Peyer's patch (tissue), 4 donors: ENCODE results near the gene CA10. TPM values are rescaled to one million over a fixed set of nuclear protein-coding genes. Genes with fewer than 3 reads are reported as not detected.

ENCODE experiments used
- DNase-seq, 3 donors: peaks; one replicate each; pipeline ENCODE4 v3.0.0-alpha.2; 2017 to 2019
- H3K27ac ChIP-seq, 4 donors: fragments of 200-600 bp; sonication (generic); one replicate each; pipeline ENCODE4 v1.5.1; 2016 to 2019
- H3K27me3 ChIP-seq, 2 donors: fragments of 200-600 bp; sonication (generic); one replicate each; pipeline ENCODE4 v1.5.1; 2019
- H3K36me3 ChIP-seq, 3 donors: fragments of 200-600 bp; sonication (generic); one replicate each; pipeline ENCODE4 v1.5.1; 2016 to 2019
- H3K4me1 ChIP-seq, 4 donors: fragments of 200-600 bp; sonication (generic); one replicate each; pipeline ENCODE4 v1.5.1; 2016 to 2019
- H3K4me3 ChIP-seq, 4 donors: fragments of 200-600 bp; sonication (generic); 1 replicate in 3 of 4; 2 replicates in 1 of 4; pipeline ENCODE4 v1.5.1; 2016 to 2019; ENCODE audit warnings: mild to moderate bottlenecking in 1 of 4
- H3K9me3 ChIP-seq, 4 donors: fragments of 200-600 bp; sonication (generic); one replicate each; pipeline ENCODE4 v1.5.1; 2016 to 2019; ENCODE audit warnings: mild to moderate bottlenecking in 1 of 4
- POLR2A ChIP-seq, 2 donors: fragments of 450-650 bp; IDR thresholded peaks; one replicate each; pipeline ENCODE4 v1.5.1; 2017; ENCODE audit warnings: antibody characterized with exemption in 2 of 2, mild to moderate bottlenecking in 2 of 2, moderate library complexity in 2 of 2
- total RNA-seq, 4 donors: library from RNA; depleted of rRNA; stranded (reverse); fragments of >200 nt; gene quantifications; one replicate each; pipeline ENCODE4 v1.1.0, GENCODE V29; 2016
- TF ChIP-seq, protein P1 (sequence below), 6 experiments: fragments of 450-650 bp in 4 of 6; fragments of 200-600 bp in 2 of 6; sonication (generic) in 1 of 6; IDR thresholded peaks; one replicate each; pipeline ENCODE4 v1.5.1; 2017 to 2019; ENCODE audit warnings: antibody characterized with exemption in 6 of 6, mild to moderate bottlenecking in 3 of 6, moderate library complexity in 1 of 6

The CA10 gene
- total RNA-seq, 4 donors from 2014 or later = 1.4 to 1.7 TPM; not detected in 2

DNA sequence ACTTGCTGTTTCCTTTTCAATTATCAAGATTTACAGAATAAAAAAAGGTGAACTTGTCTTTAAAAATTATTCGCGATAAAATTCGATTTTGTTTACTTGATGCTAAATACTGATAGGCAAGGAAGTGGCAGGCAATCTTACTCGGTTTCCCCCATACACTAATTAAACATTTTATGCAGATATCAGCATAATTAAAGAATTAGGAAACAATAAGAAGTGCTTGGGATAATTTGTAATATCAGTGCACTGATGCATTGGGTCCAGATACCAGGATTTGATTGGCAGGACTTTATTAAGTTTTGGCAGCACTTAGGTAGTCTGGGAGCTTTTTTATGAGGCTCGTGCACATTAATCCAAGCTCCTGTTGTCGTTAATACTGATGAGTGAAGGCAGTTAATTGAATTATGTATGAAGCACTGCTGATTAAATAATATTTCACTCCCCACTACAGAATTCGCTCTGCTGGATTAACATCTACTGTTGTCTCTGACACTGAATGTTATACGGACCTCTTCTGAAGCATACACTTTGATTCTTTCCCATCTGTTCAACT is 165.6 kb downstream of the CA10 start:
- no peaks in the 10 kb centered on the region for H3K36me3 ChIP-seq
- no peak for DNase-seq
- TF ChIP-seq POLR2A (IDR thresholded peaks at IDR 0.05) = no peak
- TF ChIP-seq, protein P1, sequence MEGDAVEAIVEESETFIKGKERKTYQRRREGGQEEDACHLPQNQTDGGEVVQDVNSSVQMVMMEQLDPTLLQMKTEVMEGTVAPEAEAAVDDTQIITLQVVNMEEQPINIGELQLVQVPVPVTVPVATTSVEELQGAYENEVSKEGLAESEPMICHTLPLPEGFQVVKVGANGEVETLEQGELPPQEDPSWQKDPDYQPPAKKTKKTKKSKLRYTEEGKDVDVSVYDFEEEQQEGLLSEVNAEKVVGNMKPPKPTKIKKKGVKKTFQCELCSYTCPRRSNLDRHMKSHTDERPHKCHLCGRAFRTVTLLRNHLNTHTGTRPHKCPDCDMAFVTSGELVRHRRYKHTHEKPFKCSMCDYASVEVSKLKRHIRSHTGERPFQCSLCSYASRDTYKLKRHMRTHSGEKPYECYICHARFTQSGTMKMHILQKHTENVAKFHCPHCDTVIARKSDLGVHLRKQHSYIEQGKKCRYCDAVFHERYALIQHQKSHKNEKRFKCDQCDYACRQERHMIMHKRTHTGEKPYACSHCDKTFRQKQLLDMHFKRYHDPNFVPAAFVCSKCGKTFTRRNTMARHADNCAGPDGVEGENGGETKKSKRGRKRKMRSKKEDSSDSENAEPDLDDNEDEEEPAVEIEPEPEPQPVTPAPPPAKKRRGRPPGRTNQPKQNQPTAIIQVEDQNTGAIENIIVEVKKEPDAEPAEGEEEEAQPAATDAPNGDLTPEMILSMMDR (IDR thresholded peaks at IDR 0.05) = no peak

DNA sequence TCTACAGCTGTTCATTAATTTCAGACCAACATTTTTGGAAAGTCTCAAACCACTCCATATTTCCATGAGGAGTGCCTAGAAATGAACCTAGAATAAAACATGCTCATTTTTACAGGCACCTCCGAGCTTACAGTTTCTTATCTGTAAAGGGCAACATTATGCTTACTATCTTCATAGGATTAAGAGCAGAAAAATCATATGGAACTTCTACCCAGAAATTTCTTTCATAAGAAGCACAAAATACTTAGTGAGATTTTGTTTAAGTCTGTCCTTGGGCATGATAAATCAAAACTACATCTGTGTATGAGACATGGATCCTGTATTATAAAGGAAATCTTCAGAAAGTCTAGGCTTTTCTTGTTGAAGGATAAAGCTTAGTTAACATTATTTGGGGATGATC is 187.4 kb downstream of the CA10 start:
- no peak for DNase-seq
- Histone ChIP-seq H3K27ac (no peak overlapping the region), H3K27me3 (no peaks in the 10 kb centered on the region), H3K36me3 (no peaks in the 10 kb centered on the region), H3K9me3 (no peaks in the 10 kb centered on the region), H3K4me3 (no peak overlapping the region), H3K4me1 (no peaks in the 10 kb centered on the region)
- TF ChIP-seq POLR2A (IDR thresholded peaks at IDR 0.05) = no peak
- TF ChIP-seq, protein P1 (IDR thresholded peaks at IDR 0.05) = no peak

More for the DNA sequence above, 165.6 kb downstream of the CA10 start:
- H3K4me1 ChIP-seq = no peaks in the 10 kb centered on the region
- H3K9me3 ChIP-seq = no peaks in the 10 kb centered on the region
- no peaks in the 10 kb centered on the region for H3K27me3 ChIP-seq
- H3K4me3 ChIP-seq = no peak overlapping the region
- no peak overlapping the region for H3K27ac ChIP-seq

- TF ChIP-seq, protein P1 (IDR thresholded peaks at IDR 0.05) = no peak
- no peak for TF ChIP-seq POLR2A (IDR thresholded peaks at IDR 0.05)
- Histone ChIP-seq H3K36me3 (no peaks in the 10 kb centered on the region), H3K27ac (no peak overlapping the region), H3K4me1 (no peaks in the 10 kb centered on the region), H3K27me3 (no peaks in the 10 kb centered on the region), H3K4me3 (no peak overlapping the region), H3K9me3 (no peaks in the 10 kb centered on the region)
- no peak for DNase-seq
Measured at GRCh38 chr17:51961689-51962088, 196.8 kb downstream of the CA10 start.

DNA sequence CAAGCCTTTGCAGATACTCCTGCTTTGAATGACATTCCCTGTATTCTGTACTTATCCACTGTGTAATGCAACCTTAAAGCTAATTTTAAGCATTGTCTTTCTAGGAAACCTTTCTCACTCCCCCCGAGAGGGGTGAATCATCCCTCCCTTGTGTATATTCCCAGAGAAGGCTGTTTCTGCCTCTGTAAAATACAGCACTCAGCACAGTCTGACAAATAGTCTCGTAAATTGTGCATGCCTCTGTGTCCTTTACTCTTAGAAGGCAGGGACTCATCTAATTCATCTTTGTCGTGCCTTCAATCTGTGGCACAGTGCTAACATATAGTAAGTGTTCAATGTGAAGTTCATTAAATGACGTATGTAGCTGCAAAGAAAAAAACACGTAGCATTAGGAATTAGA is 200.7 kb downstream of the CA10 start:
- Histone ChIP-seq H3K27me3 (no peaks in the 10 kb centered on the region), H3K4me1 (no peaks in the 10 kb centered on the region), H3K36me3 (no peaks in the 10 kb centered on the region), H3K4me3 (no peak overlapping the region), H3K9me3 (no peaks in the 10 kb centered on the region), H3K27ac (no peak overlapping the region)
- TF ChIP-seq POLR2A (IDR thresholded peaks at IDR 0.05) = no peak
- TF ChIP-seq, protein P1 (IDR thresholded peaks at IDR 0.05) = no peak
- no peak for DNase-seq

GRCh38 chr17:51955245-51955644 is 203.3 kb downstream of the CA10 start:
- no peak for DNase-seq
- no peak overlapping the region for H3K27ac ChIP-seq
- no peak for TF ChIP-seq POLR2A (IDR thresholded peaks at IDR 0.05)
- TF ChIP-seq, protein P1 (IDR thresholded peaks at IDR 0.05) = no peak
- H3K27me3 ChIP-seq = no peaks in the 10 kb centered on the region
- H3K9me3 ChIP-seq = no peaks in the 10 kb centered on the region
- H3K4me1 ChIP-seq = no peaks in the 10 kb centered on the region
- no peaks in the 10 kb centered on the region for H3K36me3 ChIP-seq
- H3K4me3 ChIP-seq = no peak overlapping the region
